Muscle layer of duodenum (tissue), 2 donors: Measurements from ENCODE around the gene HSF5.
"Not testable (repeated sequence)": the region's sequence is repeated elsewhere in the genome, so short reads cannot be mapped to it uniquely, and the experiment has no call there.

Experiments used
- H3K27ac ChIP-seq: one replicate; pipeline ENCODE4 v1.7.0; 2013; ENCODE audit warnings: mild to moderate bottlenecking, low read length
- H3K27me3 ChIP-seq: one replicate; pipeline ENCODE4 v1.7.0; 2013; ENCODE audit warnings: low read depth, mild to moderate bottlenecking, control low read depth, low read length
- H3K36me3 ChIP-seq, 2 donors: one replicate each; pipeline ENCODE4 v1.7.0; 2013; ENCODE audit warnings: low read length in 2 of 2, control low read depth in 1 of 2, mild to moderate bottlenecking in 1 of 2; ENCODE audit not compliant: insufficient read depth in 2 of 2, control insufficient read depth in 1 of 2
- H3K4me1 ChIP-seq, 2 donors: one replicate each; pipeline ENCODE4 v1.7.0; 2013; ENCODE audit warnings: low read length in 2 of 2, mild to moderate bottlenecking in 2 of 2, control low read depth in 1 of 2, moderate library complexity in 1 of 2; ENCODE audit not compliant: insufficient read depth in 2 of 2, control insufficient read depth in 1 of 2
- H3K4me3 ChIP-seq, 2 donors: one replicate each; pipeline ENCODE4 v1.7.0; 2013; ENCODE audit warnings: low read length in 2 of 2, low read depth in 1 of 2, mild to moderate bottlenecking in 1 of 2
- H3K9me3 ChIP-seq, 2 donors: one replicate each; pipeline ENCODE4 v1.7.0; 2013; ENCODE audit warnings: low read length in 2 of 2, control low read depth in 1 of 2, mild to moderate bottlenecking in 1 of 2; ENCODE audit not compliant: control insufficient read depth in 1 of 2
- donor health status: healthy.

Gene HSF5

GRCh38 chr17:58410714-58411407, 77.3 kb downstream of the HSF5 start:
- no peaks in the 10 kb centered on the region for H3K9me3 ChIP-seq
- H3K4me1 ChIP-seq = no peaks in the 10 kb centered on the region
- no peaks in the 10 kb centered on the region for H3K36me3 ChIP-seq
- no peaks in the 10 kb centered on the region for H3K27me3 ChIP-seq
- H3K27ac ChIP-seq = no peak overlapping the region
- peak overlapping the region in 1 of 2 donors; percentile 30 for H3K4me3 ChIP-seq

- H3K4me3 ChIP-seq = no peak overlapping the region
- no peaks in the 10 kb centered on the region for H3K9me3 ChIP-seq
- no peaks in the 10 kb centered on the region for H3K4me1 ChIP-seq
- no peaks in the 10 kb centered on the region for H3K27me3 ChIP-seq
- H3K36me3 ChIP-seq = no peaks in the 10 kb centered on the region
- peak overlapping the region; percentile 48 for H3K27ac ChIP-seq
Measured at GRCh38 chr17:58409432-58409831, 78.8 kb downstream of the HSF5 start.

GRCh38 chr17:58403311-58403710, 84.9 kb downstream of the HSF5 start:
- Histone ChIP-seq H3K27me3 (no peaks in the 10 kb centered on the region), H3K9me3 (no peaks in the 10 kb centered on the region), H3K4me1 (peaks cover 0 to 8% of the 10 kb centered on the region in 2 donors), H3K4me3 (no peak overlapping the region), H3K27ac (no peak overlapping the region), H3K36me3 (no peaks in the 10 kb centered on the region)

- Histone ChIP-seq H3K4me3 (no peak overlapping the region), H3K9me3 (no peaks in the 10 kb centered on the region), H3K4me1 (peaks cover 0 to 8% of the 10 kb centered on the region in 2 donors), H3K27ac (no peak overlapping the region), H3K36me3 (no peaks in the 10 kb centered on the region), H3K27me3 (no peaks in the 10 kb centered on the region)
Measured at GRCh38 chr17:58402679-58403078, 85.5 kb downstream of the HSF5 start.

- H3K4me1 ChIP-seq = peaks cover 0 to 8% of the 10 kb centered on the region in 2 donors
- no peak overlapping the region for H3K27ac ChIP-seq
- no peaks in the 10 kb centered on the region for H3K36me3 ChIP-seq
- no peaks in the 10 kb centered on the region for H3K9me3 ChIP-seq
- no peak overlapping the region for H3K4me3 ChIP-seq
- no peaks in the 10 kb centered on the region for H3K27me3 ChIP-seq
Measured at GRCh38 chr17:58402047-58402446, 86.2 kb downstream of the HSF5 start.

GRCh38 chr17:58401287-58401686, 86.9 kb downstream of the HSF5 start:
- no peaks in the 10 kb centered on the region for H3K9me3 ChIP-seq
- no peak overlapping the region for H3K27ac ChIP-seq
- peaks cover 0 to 8% of the 10 kb centered on the region in 2 donors for H3K4me1 ChIP-seq
- H3K4me3 ChIP-seq = peak overlapping the region in 1 of 2 donors; percentile 2
- H3K27me3 ChIP-seq = no peaks in the 10 kb centered on the region
- no peaks in the 10 kb centered on the region for H3K36me3 ChIP-seq

GRCh38 chr17:58400826-58401225, 87.4 kb downstream of the HSF5 start:
- Histone ChIP-seq H3K9me3 (no peaks in the 10 kb centered on the region), H3K4me1 (peaks cover 0 to 8% of the 10 kb centered on the region in 2 donors), H3K27me3 (no peaks in the 10 kb centered on the region), H3K4me3 (peak overlapping the region in 1 of 2 donors; percentile 2), H3K27ac (no peak overlapping the region), H3K36me3 (no peaks in the 10 kb centered on the region)

GRCh38 chr17:58399974-58400373, 88.2 kb downstream of the HSF5 start:
- Histone ChIP-seq H3K4me1 (peaks cover 0 to 8% of the 10 kb centered on the region in 2 donors), H3K4me3 (no peak overlapping the region), H3K27ac (no peak overlapping the region), H3K9me3 (no peaks in the 10 kb centered on the region), H3K36me3 (no peaks in the 10 kb centered on the region), H3K27me3 (no peaks in the 10 kb centered on the region)

GRCh38 chr17:58398574-58399266, 89.5 kb downstream of the HSF5 start:
- H3K27me3 ChIP-seq = no peaks in the 10 kb centered on the region
- H3K4me1 ChIP-seq = peaks cover 0 to 8% of the 10 kb centered on the region in 2 donors
- H3K27ac ChIP-seq = no peak overlapping the region
- no peak overlapping the region for H3K4me3 ChIP-seq
- H3K9me3 ChIP-seq = no peaks in the 10 kb centered on the region
- no peaks in the 10 kb centered on the region for H3K36me3 ChIP-seq

- H3K27ac ChIP-seq, H3K36me3 ChIP-seq, H3K9me3 ChIP-seq, H3K27me3 ChIP-seq, H3K4me1 ChIP-seq, H3K4me3 ChIP-seq: not testable (repeated sequence)
Measured at GRCh38 chr17:58397421-58397820, 90.8 kb downstream of the HSF5 start.

- Histone ChIP-seq H3K27me3 (no peaks in the 10 kb centered on the region), H3K36me3 (no peaks in the 10 kb centered on the region), H3K4me1 (peaks cover 0 to 6% of the 10 kb centered on the region in 2 donors), H3K9me3 (no peaks in the 10 kb centered on the region), H3K4me3 (no peak overlapping the region), H3K27ac (no peak overlapping the region)
Measured at GRCh38 chr17:58396173-58396572, 92.0 kb downstream of the HSF5 start.
